ENCODE measurements around the gene PSMB4. TPM values are rescaled to one million over a fixed set of nuclear protein-coding genes. Genes with fewer than 3 reads are reported as not detected.

PSMB4 gene
- total RNA-seq = 401 and 482 TPM in 2 replicates

DNA sequence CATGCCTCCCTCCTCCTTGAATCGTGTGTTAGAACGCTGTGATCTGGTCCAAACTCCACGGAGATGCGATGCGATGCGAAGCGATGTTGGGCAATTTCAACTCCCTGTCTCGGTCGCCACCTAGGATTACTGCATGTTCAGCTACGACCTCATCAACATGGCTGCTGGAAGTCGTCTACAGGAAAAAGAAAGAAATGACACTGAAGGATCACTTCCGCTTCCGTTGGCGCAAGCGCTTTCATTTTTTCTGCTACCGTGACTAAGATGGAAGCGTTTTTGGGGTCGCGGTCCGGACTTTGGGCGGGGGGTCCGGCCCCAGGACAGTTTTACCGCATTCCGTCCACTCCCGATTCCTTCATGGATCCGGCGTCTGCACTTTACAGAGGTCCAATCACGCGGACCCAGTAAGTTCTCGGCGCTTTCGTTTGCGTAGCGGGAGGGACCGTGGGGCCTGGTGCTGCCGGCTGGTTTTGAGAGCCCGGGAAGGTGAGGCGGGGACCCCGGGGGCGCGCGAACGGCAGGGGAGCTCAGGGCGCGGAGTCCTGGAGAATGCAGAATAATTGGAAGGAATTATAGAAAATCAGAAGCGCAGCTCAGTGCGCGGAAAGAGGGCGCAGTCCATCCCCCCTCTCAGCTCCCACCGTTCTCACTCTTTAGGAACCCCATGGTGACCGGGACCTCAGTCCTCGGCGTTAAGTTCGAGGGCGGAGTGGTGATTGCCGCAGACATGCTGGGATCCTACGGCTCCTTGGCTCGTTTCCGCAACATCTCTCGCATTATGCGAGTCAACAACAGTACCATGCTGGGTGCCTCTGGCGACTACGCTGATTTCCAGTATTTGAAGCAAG, at the start of gene PSMB4:
PSMB4 (plus strand) TSS at position 250 of the 848 bp plus-strand sequence; CDS start at position 265, 15 bp downstream.

DNA sequence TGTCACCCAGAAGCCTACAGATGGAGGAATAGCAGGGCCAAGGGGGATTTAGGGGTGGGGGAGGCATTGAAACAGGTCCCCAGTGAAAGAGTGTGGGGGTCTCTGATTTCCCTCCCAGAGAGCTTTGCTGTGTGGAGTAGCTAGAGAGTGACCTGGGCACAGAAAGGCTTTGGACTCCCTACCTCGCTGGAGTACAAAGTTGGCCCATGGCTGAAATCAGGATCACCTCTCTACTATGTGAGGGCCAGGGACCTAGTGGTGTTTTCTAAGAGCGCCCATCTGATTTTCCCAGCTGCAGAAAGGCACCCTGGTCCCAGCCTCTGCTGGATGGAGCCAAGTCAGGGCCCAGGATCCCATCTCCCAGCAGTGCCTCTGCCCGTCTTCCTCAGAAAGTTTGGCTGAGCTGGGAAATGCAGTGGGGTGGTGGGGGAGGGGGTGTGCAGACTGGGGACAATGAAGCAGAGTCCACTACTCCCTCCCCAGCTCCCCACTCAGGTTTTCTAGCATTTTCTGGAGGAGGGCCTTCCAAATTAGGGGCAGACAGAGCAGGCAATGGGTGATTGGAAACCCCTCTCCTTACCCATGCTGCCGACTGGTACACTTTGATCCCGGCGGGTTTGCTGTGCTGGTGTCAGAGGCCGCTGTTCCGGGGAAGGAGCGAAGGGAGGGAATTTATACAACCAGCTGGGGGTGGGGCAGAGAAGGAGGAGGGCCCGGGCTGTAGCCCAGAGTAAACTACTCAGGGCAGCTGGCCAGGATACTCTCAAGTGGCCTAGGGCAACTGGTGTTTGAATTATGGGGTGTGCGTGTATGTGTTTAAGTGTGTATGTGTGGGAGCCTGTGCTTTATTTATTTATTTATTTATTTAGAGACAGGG, 27.1 kb upstream of the PSMB4 start, which contains the start of gene SELENBP1:
SELENBP1 (minus strand) TSS at position 648 of the 877 bp plus-strand sequence; CDS start at position 584, 64 bp downstream.

Other genes with a start within 250 kb of the PSMB4 start
- gene TNFAIP8L2, start 242.9 kb upstream of the PSMB4 start, total RNA-seq = not detected in 2 replicates
- 4.9 and 8.3 TPM in 2 replicates for gene LYSMD1, start 233.7 kb upstream of the PSMB4 start, total RNA-seq
- 18.6 and 29.1 TPM in 2 replicates for gene SCNM1, start 233.4 kb upstream of the PSMB4 start, total RNA-seq
- gene TMOD4, start 223.6 kb upstream of the PSMB4 start, total RNA-seq = not detected in 2 replicates
- gene VPS72, start 209.4 kb upstream of the PSMB4 start, total RNA-seq = 47.3 and 58.8 TPM in 2 replicates
- 55.3 and 69.5 TPM in 2 replicates for gene PIP5K1A, start 201.0 kb upstream of the PSMB4 start, total RNA-seq
- gene PSMD4, start 144.8 kb upstream of the PSMB4 start, total RNA-seq = 235 and 269 TPM in 2 replicates
- 15.1 and 24.5 TPM in 2 replicates for gene ZNF687, start 117.3 kb upstream of the PSMB4 start, total RNA-seq
- 78.7 and 82.9 TPM in 2 replicates for gene PI4KB, start 72.2 kb upstream of the PSMB4 start, total RNA-seq
- gene RFX5, start 52.3 kb upstream of the PSMB4 start, total RNA-seq = 49.0 and 49.4 TPM in 2 replicates
- gene SELENBP1, start 26.9 kb upstream of the PSMB4 start, total RNA-seq = 49.6 and 53.0 TPM in 2 replicates
- gene POGZ, start 59.9 kb downstream of the PSMB4 start, total RNA-seq = 14.7 and 15.3 TPM in 2 replicates
- gene CGN, start 111.8 kb downstream of the PSMB4 start, total RNA-seq = not detected in 2 replicates
- 8.1 and 8.5 TPM in 2 replicates for gene TUFT1, start 140.7 kb downstream of the PSMB4 start, total RNA-seq
- 13.3 and 16.0 TPM in 2 replicates for gene SNX27, start 212.5 kb downstream of the PSMB4 start, total RNA-seq

Measured in myometrial cell (primary cell).